ENCODE results near the gene VAMP7. TPM values are rescaled to one million over a fixed set of nuclear protein-coding genes. Genes with fewer than 3 reads are reported as not detected.

VAMP7 gene
- total and polyA plus RNA-seq, 9 donors = 15.9 to 42.9 (median 23.0) TPM

DNA sequence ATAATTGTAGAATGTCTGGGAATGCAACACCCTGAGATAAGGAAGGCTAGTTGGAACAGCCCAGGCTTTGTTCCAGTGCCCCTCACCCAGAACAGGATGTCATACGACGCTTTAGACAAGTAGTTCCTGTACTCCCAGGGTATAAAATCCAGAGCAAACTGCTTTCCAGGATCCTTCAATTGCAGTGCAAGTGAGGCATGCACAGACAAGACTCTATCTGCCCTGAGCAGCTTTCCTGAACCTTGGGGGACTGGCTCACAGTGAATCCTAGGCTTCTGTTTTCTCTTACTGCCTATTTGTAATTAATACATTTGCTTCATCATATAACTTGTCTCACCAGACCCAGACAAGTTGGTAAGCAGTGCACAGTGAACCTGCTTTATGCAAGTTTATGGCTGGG, 68.0 kb downstream of the VAMP7 start:
- Histone ChIP-seq H3K9me3 (no peaks in the 10 kb centered on the region), H3K27me3 (no peaks in the 10 kb centered on the region), H3K4me1 (ENCODE audit: insufficient read depth) (peaks cover 3% of the 10 kb centered on the region), H3K36me3 (no peaks in the 10 kb centered on the region), H3K27ac (no peak overlapping the region), H3K4me3 (no peak overlapping the region)
- DNase-seq = no peak
- intact Hi-C loops (cut with DNase I) = no loop called here
- WGBS, 3 donors = 36 to 46% (median 44%) methylated on average over 2 of the region's 2 CpGs
- TF ChIP-seq POLR2A (IDR thresholded peaks at IDR 0.05) = no peak
- TF ChIP-seq CTCF (IDR thresholded peaks at IDR 0.05) = no peak
- TF ChIP-seq EP300 (IDR thresholded peaks at IDR 0.05) = no peak

- Histone ChIP-seq H3K9me3 (no peaks in the 10 kb centered on the region), H3K4me1 (ENCODE audit: insufficient read depth) (peaks cover 3% of the 10 kb centered on the region), H3K27me3 (no peaks in the 10 kb centered on the region), H3K36me3 (no peaks in the 10 kb centered on the region), H3K4me3 (no peak overlapping the region), H3K27ac (no peak overlapping the region)
- 62 to 71% (median 65%) methylated on average over 3 of the region's 3 CpGs for WGBS, 3 donors
- intact Hi-C loops (cut with DNase I) = no loop called here
- TF ChIP-seq CTCF (IDR thresholded peaks at IDR 0.05) = no peak
- no peak for TF ChIP-seq POLR2A (IDR thresholded peaks at IDR 0.05)
- TF ChIP-seq EP300 (IDR thresholded peaks at IDR 0.05) = no peak
- DNase-seq = no peak
Observed at GRCh38 chrX:155951237-155951789, 70.2 kb downstream of the VAMP7 start.

DNA sequence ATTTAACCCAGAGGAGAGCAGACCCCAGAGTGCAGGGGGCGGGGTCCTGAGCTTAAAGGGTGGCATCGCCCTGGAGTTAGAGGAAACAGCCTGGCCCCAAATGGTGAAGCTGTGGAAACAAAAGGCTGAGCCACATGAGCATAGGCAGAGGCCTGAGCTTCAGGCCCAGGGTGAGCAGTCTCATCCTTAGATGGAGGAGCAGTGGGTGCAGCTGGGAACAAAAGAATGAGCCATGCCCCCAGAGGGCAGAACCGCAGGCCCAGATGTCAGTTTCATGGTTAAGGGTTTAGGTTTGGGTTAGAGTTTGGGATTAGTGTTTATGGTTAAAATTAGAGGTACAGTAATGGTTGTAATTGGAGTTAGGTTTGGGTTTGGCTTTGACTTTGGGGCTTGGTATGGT, 71.9 kb downstream of the VAMP7 start:
- TF ChIP-seq EP300 (IDR thresholded peaks at IDR 0.05) (no peak), CTCF (IDR thresholded peaks at IDR 0.05) (no peak)
- no peaks in the 10 kb centered on the region for H3K9me3 ChIP-seq
- intact Hi-C loops (cut with DNase I) = no loop called here
- DNase-seq = no peak
- H3K4me3 ChIP-seq = no peak overlapping the region
- WGBS, 3 donors = 72 to 86% (median 73%) methylated on average over 3 of the region's 3 CpGs
- H3K4me1 ChIP-seq (ENCODE audit: insufficient read depth) = peaks cover 3% of the 10 kb centered on the region
- H3K36me3 ChIP-seq = no peaks in the 10 kb centered on the region
- H3K27me3 ChIP-seq = no peaks in the 10 kb centered on the region
- no peak overlapping the region for H3K27ac ChIP-seq

- DNase-seq = no peak
- Histone ChIP-seq H3K27me3 (no peaks in the 10 kb centered on the region), H3K27ac (no peak overlapping the region), H3K36me3 (no peaks in the 10 kb centered on the region), H3K4me3 (no peak overlapping the region), H3K4me1 (ENCODE audit: insufficient read depth) (peaks cover 3% of the 10 kb centered on the region), H3K9me3 (no peaks in the 10 kb centered on the region)
- 31 to 46% (median 35%) methylated on average over 1 of the region's 1 CpG for WGBS, 3 donors
- intact Hi-C loops (cut with DNase I) = no loop called here
- TF ChIP-seq CTCF (IDR thresholded peaks at IDR 0.05) (no peak), EP300 (IDR thresholded peaks at IDR 0.05) (no peak), POLR2A (IDR thresholded peaks at IDR 0.05) (no peak)
Observed at GRCh38 chrX:155954793-155955192, 73.6 kb downstream of the VAMP7 start.
